WERI-Rb-1 (cell line): Measurements from ENCODE around the gene ENAH.

Experiments
- DNase-seq: peaks from one replicate; pipeline ENCODE4 v3.0.0-alpha.2; 2020
- H3K27ac ChIP-seq: fragments of 250-450 bp; sonication (Bioruptor Pico); 2 replicates; pipeline ENCODE4 v1.5.1; 2020; ENCODE audit warnings: mild to moderate bottlenecking, moderate library complexity
- H3K27me3 ChIP-seq: fragments of 250-450 bp; sonication (Bioruptor Pico); 2 replicates; pipeline ENCODE4 v1.5.1; 2021; ENCODE audit warnings: mild to moderate bottlenecking, low read depth, moderate library complexity; ENCODE audit not compliant: insufficient read depth, severe bottlenecking
- H3K36me3 ChIP-seq: fragments of 250-450 bp; sonication (Bioruptor Pico); 2 replicates; pipeline ENCODE4 v1.5.1; 2020; ENCODE audit warnings: mild to moderate bottlenecking, moderate library complexity
- H3K4me3 ChIP-seq: 2 replicates; pipeline ENCODE4 v1.5.1; 2011; ENCODE audit warnings: low read depth, mild to moderate bottlenecking, control low read depth, low read length
- H3K9me3 ChIP-seq: fragments of 250-450 bp; sonication (Bioruptor Pico); 2 replicates; pipeline ENCODE4 v1.5.1; 2021; ENCODE audit warnings: mild to moderate bottlenecking, moderate library complexity; ENCODE audit not compliant: severe bottlenecking
- TF ChIP-seq, protein P1 (sequence below): IDR thresholded peaks from 2 replicates; pipeline ENCODE4 v1.5.1; 2011; ENCODE audit warnings: low read depth, mild to moderate bottlenecking, control low read depth, inconsistent platforms, low read length

ENAH gene

DNA sequence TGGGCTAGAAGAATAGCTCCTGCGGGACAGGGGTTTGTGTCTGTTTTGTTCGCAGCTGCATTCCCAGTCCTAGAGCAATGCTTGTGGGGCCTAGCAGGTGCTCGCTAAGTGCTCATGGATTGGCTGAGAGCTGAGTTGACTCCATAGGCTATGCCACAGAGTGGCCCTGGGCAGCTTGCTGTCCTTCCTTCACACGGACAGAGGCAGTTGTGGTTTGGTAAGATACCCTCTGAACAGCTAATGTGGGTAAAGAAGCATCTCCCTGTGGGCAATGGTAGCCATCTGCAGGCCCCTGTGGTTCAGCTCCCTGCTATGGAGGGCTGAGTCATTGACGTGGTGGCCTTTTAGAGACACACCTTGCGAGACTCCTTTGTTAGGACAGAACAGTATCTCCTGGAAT is 201.6 kb downstream of the ENAH start:
- TF ChIP-seq, protein P1, sequence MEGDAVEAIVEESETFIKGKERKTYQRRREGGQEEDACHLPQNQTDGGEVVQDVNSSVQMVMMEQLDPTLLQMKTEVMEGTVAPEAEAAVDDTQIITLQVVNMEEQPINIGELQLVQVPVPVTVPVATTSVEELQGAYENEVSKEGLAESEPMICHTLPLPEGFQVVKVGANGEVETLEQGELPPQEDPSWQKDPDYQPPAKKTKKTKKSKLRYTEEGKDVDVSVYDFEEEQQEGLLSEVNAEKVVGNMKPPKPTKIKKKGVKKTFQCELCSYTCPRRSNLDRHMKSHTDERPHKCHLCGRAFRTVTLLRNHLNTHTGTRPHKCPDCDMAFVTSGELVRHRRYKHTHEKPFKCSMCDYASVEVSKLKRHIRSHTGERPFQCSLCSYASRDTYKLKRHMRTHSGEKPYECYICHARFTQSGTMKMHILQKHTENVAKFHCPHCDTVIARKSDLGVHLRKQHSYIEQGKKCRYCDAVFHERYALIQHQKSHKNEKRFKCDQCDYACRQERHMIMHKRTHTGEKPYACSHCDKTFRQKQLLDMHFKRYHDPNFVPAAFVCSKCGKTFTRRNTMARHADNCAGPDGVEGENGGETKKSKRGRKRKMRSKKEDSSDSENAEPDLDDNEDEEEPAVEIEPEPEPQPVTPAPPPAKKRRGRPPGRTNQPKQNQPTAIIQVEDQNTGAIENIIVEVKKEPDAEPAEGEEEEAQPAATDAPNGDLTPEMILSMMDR = no peak
- no peak overlapping the region for H3K4me3 ChIP-seq
- H3K27me3 ChIP-seq = no peaks in the 10 kb centered on the region
- DNase-seq = no peak
- no peaks in the 10 kb centered on the region for H3K9me3 ChIP-seq
- H3K36me3 ChIP-seq = no peaks in the 10 kb centered on the region
- no peak overlapping the region for H3K27ac ChIP-seq

DNA sequence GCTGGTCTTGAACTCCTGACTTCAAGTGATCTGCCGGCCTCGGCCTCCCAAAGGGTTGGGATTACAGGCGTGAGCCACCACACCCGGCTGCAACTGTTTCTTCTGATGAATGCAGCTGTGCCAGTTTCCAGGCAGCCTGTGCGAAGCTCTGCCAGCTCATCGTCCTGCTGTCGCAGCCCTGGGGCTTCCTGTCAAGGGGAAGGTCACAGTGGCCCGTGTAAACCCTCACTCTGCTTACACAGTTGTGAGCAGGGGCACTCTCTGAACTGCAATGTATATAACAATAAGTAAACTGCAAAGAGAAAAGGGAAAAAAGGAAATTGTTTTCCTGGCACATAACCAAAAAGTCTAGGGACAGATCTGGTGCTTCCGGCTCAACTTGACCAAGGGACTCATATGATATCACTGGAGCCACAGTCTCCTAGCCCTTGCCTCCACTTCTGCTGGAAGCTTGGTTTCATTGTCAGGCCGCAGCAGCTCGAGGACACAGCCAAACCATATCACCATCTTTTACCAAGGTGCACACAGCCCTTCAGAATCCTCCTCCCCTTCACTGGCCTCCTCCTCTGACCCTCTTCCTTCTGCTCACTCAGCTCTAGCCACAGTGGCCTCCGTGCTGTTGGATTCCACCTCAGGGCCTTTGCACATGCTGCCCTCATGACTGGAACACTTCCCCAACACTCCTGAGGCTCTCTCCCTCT is 202.3 kb downstream of the ENAH start:
- no peak for DNase-seq
- H3K27ac ChIP-seq = no peak overlapping the region

DNA sequence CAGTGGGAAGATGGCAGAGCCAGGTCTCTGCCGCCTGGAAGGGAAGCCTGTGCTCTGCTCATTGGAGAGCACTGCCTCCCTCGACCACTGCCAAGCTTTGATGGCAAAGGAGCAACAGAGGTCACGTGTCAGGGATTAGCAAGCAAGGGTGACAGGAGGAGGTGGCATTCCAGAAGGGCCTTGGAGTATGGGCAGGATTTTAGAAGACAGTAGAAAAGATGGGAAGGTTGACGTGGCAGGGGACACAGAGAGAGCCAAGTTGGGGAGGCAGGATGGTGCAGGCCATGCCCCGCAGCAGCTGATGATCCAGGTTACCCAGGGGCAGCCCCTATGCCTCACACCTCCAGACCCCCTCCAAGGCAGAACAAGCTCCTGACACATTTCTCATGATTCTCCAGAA is 203.1 kb downstream of the ENAH start:
- Histone ChIP-seq H3K36me3 (no peaks in the 10 kb centered on the region), H3K4me3 (no peak overlapping the region), H3K27ac (no peak overlapping the region), H3K27me3 (no peaks in the 10 kb centered on the region), H3K9me3 (no peaks in the 10 kb centered on the region)
- TF ChIP-seq, protein P1 = no peak
- DNase-seq = no peak

More for the DNA sequence above, 202.3 kb downstream of the ENAH start:
- Histone ChIP-seq H3K27me3 (no peaks in the 10 kb centered on the region), H3K36me3 (no peaks in the 10 kb centered on the region), H3K4me3 (no peak overlapping the region), H3K9me3 (no peaks in the 10 kb centered on the region)
- TF ChIP-seq, protein P1 = no peak

DNA sequence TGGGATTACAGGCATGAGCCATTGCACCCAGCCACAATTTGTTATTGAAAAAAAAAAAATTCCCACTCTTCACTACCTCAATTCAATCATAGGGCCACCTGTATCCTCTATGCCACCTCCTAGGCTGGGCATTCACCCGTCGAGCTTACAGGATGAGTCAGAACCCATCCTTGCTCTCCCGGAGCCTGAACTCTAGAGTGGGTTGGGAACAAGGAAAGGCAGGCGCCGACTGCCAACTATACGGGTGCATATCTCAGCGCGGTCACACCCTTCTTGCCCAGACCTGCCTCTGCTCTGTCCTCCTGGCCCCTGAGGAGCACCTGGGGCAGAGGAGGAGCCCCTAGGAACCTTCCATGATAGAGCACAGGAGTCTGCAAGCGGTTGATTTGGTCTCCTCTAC is 203.7 kb downstream of the ENAH start:
- TF ChIP-seq, protein P1 = no peak
- Histone ChIP-seq H3K27ac (no peak overlapping the region), H3K36me3 (no peaks in the 10 kb centered on the region), H3K27me3 (no peaks in the 10 kb centered on the region), H3K4me3 (no peak overlapping the region), H3K9me3 (no peaks in the 10 kb centered on the region)
- no peak for DNase-seq

DNA sequence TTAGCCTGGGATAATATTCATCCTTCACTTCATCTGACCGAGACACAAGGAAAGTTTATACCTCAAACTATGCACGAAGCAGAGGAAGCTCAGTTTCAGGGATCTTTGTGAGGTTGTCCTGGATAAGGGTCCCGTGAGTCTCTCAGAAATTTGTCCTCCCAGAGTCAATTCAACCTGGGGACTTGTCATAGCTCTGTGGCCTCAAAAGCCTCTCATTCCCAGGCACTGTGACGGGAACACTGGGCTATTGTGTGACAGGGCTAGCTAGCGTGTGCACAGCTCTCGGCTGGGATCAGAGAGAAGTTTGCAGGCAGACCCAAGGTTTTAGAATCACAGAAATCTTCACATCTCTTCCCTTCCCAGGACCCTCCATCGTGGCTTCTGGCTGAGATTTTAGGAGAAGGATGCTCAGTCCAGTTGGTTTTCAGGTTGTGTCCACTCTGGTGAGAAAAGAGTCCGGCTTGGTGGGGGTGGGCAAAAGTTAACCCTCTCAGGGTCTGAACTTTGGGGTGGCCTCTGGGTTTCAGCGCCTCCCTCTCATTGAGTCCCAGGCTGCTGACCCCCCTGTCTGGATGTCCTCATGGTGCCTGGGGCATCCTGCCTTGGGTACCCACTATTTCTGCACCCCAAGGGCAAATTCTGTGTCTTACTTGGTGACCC is 204.6 kb downstream of the ENAH start:
- H3K36me3 ChIP-seq = no peaks in the 10 kb centered on the region
- no peak overlapping the region for H3K27ac ChIP-seq
- no peaks in the 10 kb centered on the region for H3K27me3 ChIP-seq
- no peak for DNase-seq
- no peaks in the 10 kb centered on the region for H3K9me3 ChIP-seq
- TF ChIP-seq, protein P1 = no peak
- H3K4me3 ChIP-seq = no peak overlapping the region
